ENCODE measurements around the gene IL4I1. TPM values are rescaled to one million over a fixed set of nuclear protein-coding genes. Genes with fewer than 3 reads are reported as not detected.

IL4I1 gene
- total RNA-seq, 3 donors from 2014 or later: 0.48 to 2.2 (median 0.66) TPM

GRCh38 chr19:49911381-49912145 lies 14.9 kb upstream of the IL4I1 start:
- Histone ChIP-seq H3K9me3 (no peaks in the 10 kb centered on the region), H3K27me3 (no peaks in the 10 kb centered on the region), H3K36me3 (peaks cover 9% of the 10 kb centered on the region), H3K4me3 (no peak overlapping the region), H3K4me1 (no peaks in the 10 kb centered on the region), H3K27ac (peak overlapping the region in 1 of 2 donors; percentile 38)
- DNase-seq (ENCODE audit: low spot score in 2 of 2): no peak
- TF ChIP-seq CTCF (IDR thresholded peaks at IDR 0.05): no peak
- TF ChIP-seq POLR2A (IDR thresholded peaks at IDR 0.05): no peak
- TF ChIP-seq POLR2AphosphoS5 (IDR thresholded peaks at IDR 0.05): no peak
- intact Hi-C loops (cut with DNase I; ENCODE audit: low total_unique reads): no loop called here

GRCh38 chr19:49910179-49910578 lies 13.5 kb upstream of the IL4I1 start:
- TF ChIP-seq POLR2A (IDR thresholded peaks at IDR 0.05) (no peak), POLR2AphosphoS5 (IDR thresholded peaks at IDR 0.05) (no peak), CTCF (IDR thresholded peaks at IDR 0.05) (no peak)

GRCh38 chr19:49908480-49909420 lies 12.1 kb upstream of the IL4I1 start:
- intact Hi-C loops (cut with DNase I; ENCODE audit: low total_unique reads): no loop called here
- H3K4me1 ChIP-seq: no peaks in the 10 kb centered on the region
- DNase-seq (ENCODE audit: low spot score in 2 of 2): no peak
- no peak overlapping the region for H3K4me3 ChIP-seq
- peaks cover 9% of the 10 kb centered on the region for H3K36me3 ChIP-seq
- TF ChIP-seq CTCF (IDR thresholded peaks at IDR 0.05) (no peak), POLR2A (IDR thresholded peaks at IDR 0.05) (no peak), POLR2AphosphoS5 (IDR thresholded peaks at IDR 0.05) (no peak)
- H3K9me3 ChIP-seq: no peaks in the 10 kb centered on the region
- H3K27me3 ChIP-seq: no peaks in the 10 kb centered on the region
- no peak overlapping the region for H3K27ac ChIP-seq

More at GRCh38 chr19:49910179-49910578, 13.5 kb upstream of the IL4I1 start:
- intact Hi-C loops (cut with DNase I; ENCODE audit: low total_unique reads): no loop called here
- Histone ChIP-seq H3K4me3 (no peak overlapping the region), H3K4me1 (no peaks in the 10 kb centered on the region), H3K36me3 (peaks cover 9% of the 10 kb centered on the region), H3K27ac (no peak overlapping the region), H3K9me3 (no peaks in the 10 kb centered on the region), H3K27me3 (no peaks in the 10 kb centered on the region)
- no peak for DNase-seq (ENCODE audit: low spot score in 2 of 2)

GRCh38 chr19:49907745-49908446 lies 11.2 kb upstream of the IL4I1 start:
- Histone ChIP-seq H3K4me1 (no peaks in the 10 kb centered on the region), H3K4me3 (no peak overlapping the region), H3K27ac (no peak overlapping the region), H3K27me3 (no peaks in the 10 kb centered on the region), H3K9me3 (no peaks in the 10 kb centered on the region), H3K36me3 (peaks cover 9% of the 10 kb centered on the region)
- DNase-seq (ENCODE audit: low spot score in 2 of 2): no peak
- no peak for TF ChIP-seq POLR2A (IDR thresholded peaks at IDR 0.05)
- no peak for TF ChIP-seq POLR2AphosphoS5 (IDR thresholded peaks at IDR 0.05)
- TF ChIP-seq CTCF (IDR thresholded peaks at IDR 0.05): no peak
- intact Hi-C loops (cut with DNase I; ENCODE audit: low total_unique reads): no loop called here
